IPS-18a (cell line): ENCODE results near the gene OR2AK2.

ENCODE experiments used
- H3K27ac ChIP-seq: one replicate; pipeline ENCODE4 v1.5.1; 2013; ENCODE audit warnings: low read length
- H3K27me3 ChIP-seq: one replicate; pipeline ENCODE4 v1.6.1; 2013; ENCODE audit warnings: mild to moderate bottlenecking, low read length; ENCODE audit not compliant: control insufficient read depth, insufficient read depth
- H3K36me3 ChIP-seq: one replicate; pipeline ENCODE4 v1.6.1; 2013; ENCODE audit warnings: low read depth, low read length; ENCODE audit not compliant: control insufficient read depth
- H3K4me1 ChIP-seq: one replicate; pipeline ENCODE4 v1.6.1; 2013; ENCODE audit warnings: low read depth, low read length; ENCODE audit not compliant: control insufficient read depth
- H3K4me3 ChIP-seq: one replicate; pipeline ENCODE4 v1.5.1; 2013; ENCODE audit warnings: low read length
- H3K9ac ChIP-seq: one replicate; pipeline ENCODE4 v1.6.1; 2013; ENCODE audit warnings: mild to moderate bottlenecking, low read length, moderate library complexity
- H3K9me3 ChIP-seq: one replicate; pipeline ENCODE4 v1.6.1; 2013; ENCODE audit warnings: low read depth, low read length; ENCODE audit not compliant: control insufficient read depth

The OR2AK2 gene

GRCh38 chr1:247962911-247963588, 2.0 kb upstream of the OR2AK2 start:
- H3K27ac ChIP-seq, result no peak overlapping the region

GRCh38 chr1:247966532-247967204, 1.6 kb downstream of the OR2AK2 start:
- no peak overlapping the region for H3K9ac ChIP-seq
- no peaks in the 10 kb centered on the region for H3K27me3 ChIP-seq
- H3K9me3 ChIP-seq, result peaks cover 49% of the 10 kb centered on the region
- H3K4me1 ChIP-seq, result no peaks in the 10 kb centered on the region
- no peak overlapping the region for H3K27ac ChIP-seq
- H3K4me3 ChIP-seq, result no peak overlapping the region
- no peaks in the 10 kb centered on the region for H3K36me3 ChIP-seq

More at GRCh38 chr1:247962911-247963588, 2.0 kb upstream of the OR2AK2 start:
- H3K36me3 ChIP-seq, result no peaks in the 10 kb centered on the region
- no peak overlapping the region for H3K4me3 ChIP-seq
- no peaks in the 10 kb centered on the region for H3K4me1 ChIP-seq
- H3K9me3 ChIP-seq, result peaks cover 43% of the 10 kb centered on the region
- H3K27me3 ChIP-seq, result no peaks in the 10 kb centered on the region
- H3K9ac ChIP-seq, result no peak overlapping the region

GRCh38 chr1:247992986-247993385, 28.0 kb downstream of the OR2AK2 start:
- no peak overlapping the region for H3K27ac ChIP-seq
- no peaks in the 10 kb centered on the region for H3K36me3 ChIP-seq
- H3K9ac ChIP-seq, result no peak overlapping the region
- peaks cover 75% of the 10 kb centered on the region for H3K9me3 ChIP-seq
- no peak overlapping the region for H3K4me3 ChIP-seq
- no peaks in the 10 kb centered on the region for H3K27me3 ChIP-seq
- no peaks in the 10 kb centered on the region for H3K4me1 ChIP-seq

- no peaks in the 10 kb centered on the region for H3K4me1 ChIP-seq
- H3K27me3 ChIP-seq, result no peaks in the 10 kb centered on the region
- H3K27ac ChIP-seq, result no peak overlapping the region
- no peak overlapping the region for H3K4me3 ChIP-seq
- peaks cover 62% of the 10 kb centered on the region for H3K9me3 ChIP-seq
- H3K36me3 ChIP-seq, result no peaks in the 10 kb centered on the region
- no peak overlapping the region for H3K9ac ChIP-seq
Measured at GRCh38 chr1:247998811-247999210, 33.8 kb downstream of the OR2AK2 start.

GRCh38 chr1:248000169-248000568, 35.1 kb downstream of the OR2AK2 start:
- Histone ChIP-seq H3K4me3 (no peak overlapping the region), H3K36me3 (no peaks in the 10 kb centered on the region), H3K9me3 (peaks cover 60% of the 10 kb centered on the region), H3K9ac (no peak overlapping the region), H3K27ac (no peak overlapping the region), H3K27me3 (no peaks in the 10 kb centered on the region), H3K4me1 (no peaks in the 10 kb centered on the region)

GRCh38 chr1:248007778-248008177, 42.7 kb downstream of the OR2AK2 start:
- H3K9ac ChIP-seq, result no peak overlapping the region

GRCh38 chr1:248009681-248010080, 44.6 kb downstream of the OR2AK2 start:
- H3K4me1 ChIP-seq, result no peaks in the 10 kb centered on the region
- H3K4me3 ChIP-seq, result no peak overlapping the region
- no peaks in the 10 kb centered on the region for H3K36me3 ChIP-seq
- no peaks in the 10 kb centered on the region for H3K27me3 ChIP-seq
- H3K9me3 ChIP-seq, result peaks cover 60% of the 10 kb centered on the region
- no peak overlapping the region for H3K27ac ChIP-seq
- no peak overlapping the region for H3K9ac ChIP-seq

More at GRCh38 chr1:248007778-248008177, 42.7 kb downstream of the OR2AK2 start:
- H3K27ac ChIP-seq, result no peak overlapping the region
- peaks cover 68% of the 10 kb centered on the region for H3K9me3 ChIP-seq
- H3K4me3 ChIP-seq, result no peak overlapping the region
- no peaks in the 10 kb centered on the region for H3K36me3 ChIP-seq
- no peaks in the 10 kb centered on the region for H3K27me3 ChIP-seq
- H3K4me1 ChIP-seq, result no peaks in the 10 kb centered on the region

- Histone ChIP-seq H3K36me3 (no peaks in the 10 kb centered on the region), H3K4me3 (no peak within 1 kb of the TSS), H3K9me3 (peaks cover 58% of the 10 kb centered on the region), H3K9ac (no peak within 1 kb of the TSS), H3K27ac (no peak within 1 kb of the TSS), H3K4me1 (no peaks in the 10 kb centered on the region), H3K27me3 (no peaks in the 10 kb centered on the region)
Measured at GRCh38 chr1:248013229-248013710, 48.2 kb downstream of the OR2AK2 start, which contains the start of gene OR2L5. Gene OR2L5 (plus strand): TSS chr1:248013660. CDS start chr1:248021948, 8,288 bp downstream.

GRCh38 chr1:248015803-248016202, 50.8 kb downstream of the OR2AK2 start:
- Histone ChIP-seq H3K36me3 (no peaks in the 10 kb centered on the region), H3K27ac (no peak overlapping the region), H3K27me3 (no peaks in the 10 kb centered on the region), H3K9ac (no peak overlapping the region), H3K4me3 (no peak overlapping the region), H3K9me3 (peaks cover 69% of the 10 kb centered on the region), H3K4me1 (no peaks in the 10 kb centered on the region)
